Colonic mucosa (tissue), 4 donors: ENCODE measurements around the gene ZCCHC17. TPM values are rescaled to one million over a fixed set of nuclear protein-coding genes. Genes with fewer than 3 reads are reported as not detected.

Experiments
- DNase-seq: peaks from one replicate; pipeline ENCODE4 v3.0.0-alpha.2; 2020
- H3K27ac ChIP-seq: fragments of 200-600 bp; one replicate; pipeline ENCODE4 v1.8.0; 2021
- H3K27me3 ChIP-seq: fragments of 200-600 bp; one replicate; pipeline ENCODE4 v1.8.0; 2021
- H3K36me3 ChIP-seq: fragments of 200-600 bp; one replicate; pipeline ENCODE4 v1.8.0; 2021
- H3K4me1 ChIP-seq: fragments of 200-600 bp; one replicate; pipeline ENCODE4 v1.8.0; 2021; ENCODE audit warnings: mild to moderate bottlenecking
- H3K4me3 ChIP-seq: fragments of 200-600 bp; one replicate; pipeline ENCODE4 v1.8.0; 2021
- H3K9ac ChIP-seq, 2 donors: one replicate each; pipeline ENCODE4 v1.7.0; 2013; ENCODE audit warnings: control low read depth in 2 of 2, low read depth in 2 of 2, low read length in 2 of 2
- H3K9me3 ChIP-seq: fragments of 200-600 bp; one replicate; pipeline ENCODE4 v1.8.0; 2021
- intact Hi-C: fragments of 100-400 bp; cut with DNase I; formaldehyde crosslinking; loops from one replicate; pipeline ENCODE4 v1.14.1; 2022
- total RNA-seq, 2 donors: library from RNA; stranded (reverse); fragmentation: NEBNext Ultra II Directional in 1 of 2; extraction: Animal tissue kit (Norgen Biotek cat#: 25700) in 1 of 2; gene quantifications; one replicate each; pipeline ENCODE4 v1.2.1, GENCODE V29; 2021
- TF ChIP-seq, protein P1 (sequence below): fragments of 200-600 bp; IDR thresholded peaks from one replicate; pipeline ENCODE4 v1.8.0; 2022; ENCODE audit warnings: antibody characterized with exemption, mild to moderate bottlenecking
- donor health status: healthy.
- donor health status: DM: no; HTN: no; CAD: no.
- donor health status: DM: no; HTN: no; CAD: no.

Gene ZCCHC17
- total RNA-seq, 2 donors from 2014 or later: 19.8 to 23.9 TPM

DNA sequence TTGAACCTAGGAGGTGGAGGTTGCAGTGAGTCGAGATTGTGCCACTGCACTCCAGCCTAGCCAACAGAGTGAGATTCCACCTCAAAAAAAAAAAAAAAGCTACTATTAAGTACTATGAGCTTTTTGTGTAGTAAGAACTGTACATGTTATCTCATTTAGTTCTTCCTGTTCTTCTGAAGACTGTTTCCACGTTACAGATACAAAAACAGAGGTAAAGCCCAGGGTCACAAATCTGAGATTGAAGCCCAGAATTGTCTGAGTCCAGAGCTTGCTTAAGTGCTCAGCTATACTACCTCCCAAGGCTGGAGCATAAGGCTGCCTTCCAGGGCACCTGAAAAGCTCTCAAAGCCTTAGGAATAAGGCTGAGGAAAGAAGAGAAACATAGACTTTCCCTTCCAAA, 73.2 kb downstream of the ZCCHC17 start:
- intact Hi-C loops: no loop called here
- Histone ChIP-seq H3K4me3 (no peak overlapping the region), H3K9ac (no peak overlapping the region), H3K27ac (no peak overlapping the region), H3K27me3 (no peaks in the 10 kb centered on the region), H3K36me3 (no peaks in the 10 kb centered on the region), H3K9me3 (no peaks in the 10 kb centered on the region), H3K4me1 (peaks cover 10% of the 10 kb centered on the region)
- TF ChIP-seq, protein P1, sequence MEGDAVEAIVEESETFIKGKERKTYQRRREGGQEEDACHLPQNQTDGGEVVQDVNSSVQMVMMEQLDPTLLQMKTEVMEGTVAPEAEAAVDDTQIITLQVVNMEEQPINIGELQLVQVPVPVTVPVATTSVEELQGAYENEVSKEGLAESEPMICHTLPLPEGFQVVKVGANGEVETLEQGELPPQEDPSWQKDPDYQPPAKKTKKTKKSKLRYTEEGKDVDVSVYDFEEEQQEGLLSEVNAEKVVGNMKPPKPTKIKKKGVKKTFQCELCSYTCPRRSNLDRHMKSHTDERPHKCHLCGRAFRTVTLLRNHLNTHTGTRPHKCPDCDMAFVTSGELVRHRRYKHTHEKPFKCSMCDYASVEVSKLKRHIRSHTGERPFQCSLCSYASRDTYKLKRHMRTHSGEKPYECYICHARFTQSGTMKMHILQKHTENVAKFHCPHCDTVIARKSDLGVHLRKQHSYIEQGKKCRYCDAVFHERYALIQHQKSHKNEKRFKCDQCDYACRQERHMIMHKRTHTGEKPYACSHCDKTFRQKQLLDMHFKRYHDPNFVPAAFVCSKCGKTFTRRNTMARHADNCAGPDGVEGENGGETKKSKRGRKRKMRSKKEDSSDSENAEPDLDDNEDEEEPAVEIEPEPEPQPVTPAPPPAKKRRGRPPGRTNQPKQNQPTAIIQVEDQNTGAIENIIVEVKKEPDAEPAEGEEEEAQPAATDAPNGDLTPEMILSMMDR: no peak
- no peak for DNase-seq

DNA sequence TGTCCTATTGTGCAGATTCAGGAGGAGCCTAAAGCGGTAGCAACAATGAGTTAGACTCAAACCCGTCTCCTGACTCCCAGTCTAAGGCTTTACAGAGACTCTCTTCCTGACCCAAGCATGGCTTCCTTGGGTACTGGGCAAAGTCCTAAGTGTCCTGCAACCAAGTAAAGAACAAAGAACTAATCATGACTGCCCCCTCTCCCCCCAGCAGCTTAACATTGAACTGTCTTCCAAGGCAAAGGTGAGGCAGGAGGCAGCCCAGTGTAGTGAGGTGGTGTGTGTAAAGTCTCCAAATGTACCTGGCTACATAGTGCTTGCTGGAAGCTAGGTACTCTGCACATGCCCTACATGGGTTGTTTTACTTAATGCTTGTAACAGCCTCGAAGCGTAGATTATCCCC, 73.7 kb downstream of the ZCCHC17 start:
- peaks cover 10% of the 10 kb centered on the region for H3K4me1 ChIP-seq
- TF ChIP-seq, protein P1: no peak
- H3K9ac ChIP-seq: peak overlapping the region in 1 of 2 donors; percentile 65
- no peak overlapping the region for H3K4me3 ChIP-seq
- no peaks in the 10 kb centered on the region for H3K36me3 ChIP-seq
- no peak overlapping the region for H3K27ac ChIP-seq
- no peak for DNase-seq
- H3K27me3 ChIP-seq: no peaks in the 10 kb centered on the region
- H3K9me3 ChIP-seq: no peaks in the 10 kb centered on the region
- intact Hi-C loops: no loop called here

DNA sequence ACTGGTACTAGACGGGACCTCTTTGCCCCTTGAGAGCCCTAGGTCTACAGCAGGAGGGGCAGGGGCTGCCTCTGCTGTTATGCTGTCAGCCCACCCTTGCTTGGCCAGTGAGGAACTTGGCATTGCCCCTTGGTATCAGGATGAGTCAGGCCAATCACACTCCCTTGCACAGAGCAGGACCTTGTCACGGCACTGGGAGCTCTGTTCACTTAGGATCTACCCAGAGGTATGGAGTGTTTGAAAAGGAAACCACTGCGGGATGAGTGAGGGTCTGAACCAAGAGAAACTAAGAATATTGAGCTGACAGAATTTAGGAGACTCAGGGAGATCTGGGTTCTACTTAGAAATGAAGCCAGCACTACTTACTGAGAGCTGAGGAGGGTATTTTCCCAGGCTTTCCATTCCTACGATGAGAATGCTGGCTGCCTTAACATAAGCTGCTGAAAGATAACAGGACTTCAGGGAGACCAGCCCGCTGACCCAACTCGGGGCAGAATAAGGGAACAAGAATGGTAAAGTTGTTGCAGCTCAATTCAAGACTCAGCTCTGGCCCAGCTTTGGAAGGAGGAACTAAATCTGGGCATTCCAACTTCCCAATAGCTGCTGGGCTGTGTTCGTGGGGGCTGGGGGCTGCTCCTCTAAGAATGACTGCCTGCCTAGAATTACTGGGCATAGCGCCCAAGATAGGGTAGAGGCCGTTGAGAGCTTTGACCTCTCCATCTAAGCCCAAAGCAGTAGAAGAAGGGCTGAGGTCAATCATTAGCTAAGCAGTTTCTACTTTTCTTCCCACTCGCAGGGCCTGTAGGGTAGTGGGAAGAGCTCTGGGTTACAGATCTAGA, 74.5 kb downstream of the ZCCHC17 start:
- H3K9ac ChIP-seq: peak overlapping the region in 1 of 2 donors; percentile 65
- H3K9me3 ChIP-seq: no peaks in the 10 kb centered on the region
- peak; percentile 54 for DNase-seq
- H3K4me1 ChIP-seq: peaks cover 10% of the 10 kb centered on the region
- H3K36me3 ChIP-seq: no peaks in the 10 kb centered on the region
- intact Hi-C loops: no loop called here
- H3K4me3 ChIP-seq: no peak overlapping the region
- no peaks in the 10 kb centered on the region for H3K27me3 ChIP-seq
- TF ChIP-seq, protein P1: no peak
- peak overlapping the region; percentile 33 for H3K27ac ChIP-seq

DNA sequence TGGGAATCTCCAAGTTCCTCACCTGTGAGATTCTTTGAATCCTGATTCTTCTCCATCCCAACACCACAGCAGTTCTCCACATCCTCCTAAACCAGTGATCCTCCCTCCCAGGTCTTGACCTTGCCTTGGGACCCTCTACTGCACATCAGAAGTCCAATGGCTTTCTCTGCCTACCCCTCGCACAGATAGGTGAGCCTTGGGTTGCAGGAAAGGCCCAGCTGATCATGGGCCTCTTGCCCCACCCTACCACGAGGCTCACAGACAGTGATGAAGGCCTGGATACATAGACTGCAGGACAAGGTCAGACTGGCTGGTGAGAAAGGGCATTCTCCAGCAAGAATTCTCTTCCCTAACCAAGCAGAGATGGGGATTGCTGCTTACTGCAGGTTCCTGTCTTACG, 75.2 kb downstream of the ZCCHC17 start:
- intact Hi-C loops: no loop called here
- DNase-seq: no peak
- peak overlapping the region; percentile 20 for H3K27ac ChIP-seq
- H3K36me3 ChIP-seq: no peaks in the 10 kb centered on the region
- H3K4me1 ChIP-seq: peaks cover 10% of the 10 kb centered on the region
- H3K27me3 ChIP-seq: no peaks in the 10 kb centered on the region
- H3K9ac ChIP-seq: peak overlapping the region in 1 of 2 donors; percentile 75
- TF ChIP-seq, protein P1: no peak
- no peaks in the 10 kb centered on the region for H3K9me3 ChIP-seq
- H3K4me3 ChIP-seq: no peak overlapping the region

DNA sequence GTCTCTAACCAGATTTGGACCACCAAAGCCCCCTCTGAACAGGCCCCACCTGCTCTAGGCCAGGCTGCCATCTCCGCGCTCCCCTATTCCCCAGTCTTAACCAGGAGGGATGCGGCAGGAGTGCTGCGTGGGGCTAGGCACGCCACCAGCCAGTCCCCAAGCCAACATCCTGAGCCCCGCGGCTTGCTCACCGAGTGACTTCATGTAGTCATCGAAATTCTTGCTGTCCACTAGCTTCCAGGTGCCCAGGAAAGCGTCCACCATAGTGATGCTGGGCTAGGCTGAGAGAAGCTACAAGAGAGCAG, 75.9 kb downstream of the ZCCHC17 start:
- peaks cover 16% of the 10 kb centered on the region for H3K4me1 ChIP-seq

More for the DNA sequence above, 75.9 kb downstream of the ZCCHC17 start:
- Histone ChIP-seq H3K27me3 (no peaks in the 10 kb centered on the region), H3K9me3 (no peaks in the 10 kb centered on the region), H3K27ac (peak overlapping the region; percentile 67), H3K4me3 (peak overlapping the region; percentile 24), H3K36me3 (no peaks in the 10 kb centered on the region), H3K9ac (peak overlapping the region; percentile 37 to 75)
- DNase-seq: no peak
- intact Hi-C loops: no loop called here
- TF ChIP-seq, protein P1: no peak
